Measurements from ENCODE around the gene CWC22. TPM values are rescaled to one million over a fixed set of nuclear protein-coding genes. Genes with fewer than 3 reads are reported as not detected.

Gene CWC22
- total and polyA plus RNA-seq, 2 of the 13 experiments (the other 11 are each of a cell fraction or from before 2014, with no cell fraction given), result 5.7 to 29.2 TPM

- Histone ChIP-seq H3K79me2 (ENCODE audit: insufficient read depth, low read length) (no peaks in the 10 kb centered on the region), H3K4me1 (ENCODE audit: insufficient read depth, low read length) (no peaks in the 10 kb centered on the region), H2AFZ (ENCODE audit: low read length) (no peak overlapping the region), H3K9me3 (ENCODE audit: low read length) (no peaks in the 10 kb centered on the region), H3K27ac (ENCODE audit: extremely low read length, insufficient read depth, low read length) (no peak overlapping the region), H3K9ac (ENCODE audit: insufficient read depth, low read depth, low read length) (no peak overlapping the region), H3K4me2 (ENCODE audit: low read depth, low read length) (no peak overlapping the region), H3K4me3 (replicated peaks in 1 of 3; ENCODE audit: insufficient read depth in 1 of 3, low read depth in 2 of 3, low read length in 3 of 3) (no peak overlapping the region), H3K27me3 (ENCODE audit: control insufficient read depth in 1 of 2, insufficient read depth in 2 of 2, low read length in 2 of 2) (no peaks in the 10 kb centered on the region), H3K36me3 (replicated peaks in 1 of 2; ENCODE audit: control insufficient read depth in 1 of 2, insufficient read depth in 2 of 2, low read length in 2 of 2) (peaks cover 19 to 69% of the 10 kb centered on the region in 2 experiments), H4K20me1 (ENCODE audit: insufficient read depth, low read length) (peaks cover 3% of the 10 kb centered on the region; the same call in 1 of the 2 replicates)
- CTCF ChIA-PET (ENCODE audit: low intra/inter-chr PET ratio, low total read pairs), result no interaction called here
- no TSS peak for BruUV-seq (replicated peaks)
- TF ChIP-seq PLSCR1 (CRISPR knock-in tag; IDR thresholded peaks at IDR 0.05; ENCODE audit: borderline replicate concordance) (no peak), ZKSCAN1 (IDR thresholded peaks at IDR 0.05; ENCODE audit: low read length) (no peak), RBFOX2 (IDR thresholded peaks at IDR 0.05; ENCODE audit: low read depth, low read length) (no peak), HMGA1 (CRISPR knock-in tag; conservative IDR thresholded peaks at IDR 0.05) (no peak), HOXA5 (CRISPR knock-in tag; IDR thresholded peaks at IDR 0.05) (no peak), KLF15 (CRISPR knock-in tag; IDR thresholded peaks at IDR 0.05; ENCODE audit: borderline replicate concordance) (no peak), ZFAT (CRISPR knock-in tag; conservative IDR thresholded peaks at IDR 0.05) (no peak)
- in situ Hi-C loops (cut with HindIII; ENCODE audit: extremely low pct_ligation_motif_present, low pct_unique_long_range_greater_than_20kb), result no loop called here
- 100% methylated on average over 1 of the region's 1 CpG for WGBS (ENCODE audit: low lambda C conversion rate)
- ATAC-seq, result no peak
- POLR2A ChIA-PET, result no interaction called here
- no peak for DNase-seq (ENCODE audit: low spot score)
- intact Hi-C loops (cut with micrococcal nuclease; ENCODE audit: unreplicated experiment), result no loop called here
- FAIRE-seq, result no peak
These were observed 19.2 kb downstream of the CWC22 start for GRCh38 chr2:179987916-179988315.

- H3K4me3 ChIP-seq (replicated peaks in 1 of 3; ENCODE audit: insufficient read depth in 1 of 3, low read depth in 2 of 3, low read length in 3 of 3), result no peak overlapping the region
- intact Hi-C loops (cut with micrococcal nuclease; ENCODE audit: unreplicated experiment) (no loop called here), in situ Hi-C loops (cut with HindIII; ENCODE audit: extremely low pct_ligation_motif_present, low pct_unique_long_range_greater_than_20kb) (no loop called here)
- DNase-seq (ENCODE audit: low spot score), result no peak
- no peak overlapping the region for H2AFZ ChIP-seq (ENCODE audit: low read length)
- H3K4me1 ChIP-seq (ENCODE audit: insufficient read depth, low read length), result no peaks in the 10 kb centered on the region
- H3K9ac ChIP-seq (ENCODE audit: insufficient read depth, low read depth, low read length), result no peak overlapping the region
- ATAC-seq, result no peak
- H3K4me2 ChIP-seq (ENCODE audit: low read depth, low read length), result no peak overlapping the region
- H4K20me1 ChIP-seq (ENCODE audit: insufficient read depth, low read length), result peaks cover 3% of the 10 kb centered on the region; the same call in 1 of the 2 replicates
- peaks cover 16 to 64% of the 10 kb centered on the region in 2 experiments for H3K36me3 ChIP-seq (replicated peaks in 1 of 2; ENCODE audit: control insufficient read depth in 1 of 2, insufficient read depth in 2 of 2, low read length in 2 of 2)
- BruUV-seq (replicated peaks), result no TSS peak
- POLR2A ChIA-PET, result no interaction called here
- H3K79me2 ChIP-seq (ENCODE audit: insufficient read depth, low read length), result no peaks in the 10 kb centered on the region
- H3K9me3 ChIP-seq (ENCODE audit: low read length), result no peaks in the 10 kb centered on the region
- H3K27me3 ChIP-seq (ENCODE audit: control insufficient read depth in 1 of 2, insufficient read depth in 2 of 2, low read length in 2 of 2), result no peaks in the 10 kb centered on the region
- CTCF ChIA-PET (ENCODE audit: low intra/inter-chr PET ratio, low total read pairs), result no interaction called here
- no peak overlapping the region for H3K27ac ChIP-seq (ENCODE audit: extremely low read length, insufficient read depth, low read length)
- WGBS (ENCODE audit: low lambda C conversion rate), result 98% methylated on average over 5 of the region's 5 CpGs
- FAIRE-seq, result no peak
- TF ChIP-seq AKAP8 (CRISPR knock-in tag; IDR thresholded peaks at IDR 0.05) (no peak), ZNF605 (CRISPR knock-in tag; IDR thresholded peaks at IDR 0.05) (no peak), TBX3 (IDR thresholded peaks at IDR 0.05; ENCODE audit: borderline replicate concordance) (no peak), HMGA1 (CRISPR knock-in tag; conservative IDR thresholded peaks at IDR 0.05) (no peak), FIP1L1 (IDR thresholded peaks at IDR 0.05; ENCODE audit: borderline replicate concordance, insufficient read depth, low read depth, low read length) (no peak), KLF11 (CRISPR knock-in tag; IDR thresholded peaks at IDR 0.05) (no peak), FOSL2 (CRISPR knock-in tag; IDR thresholded peaks at IDR 0.05) (no peak), ZNF704 (CRISPR knock-in tag; IDR thresholded peaks at IDR 0.05; ENCODE audit: borderline replicate concordance) (no peak), THYN1 (CRISPR knock-in tag; IDR thresholded peaks at IDR 0.05; ENCODE audit: borderline replicate concordance, low read depth) (no peak), ZGPAT (CRISPR knock-in tag; IDR thresholded peaks at IDR 0.05) (no peak)
These were observed 21.8 kb downstream of the CWC22 start for GRCh38 chr2:179985163-179985820.
